ENCODE data around the gene ATRIP. TPM values are rescaled to one million over a fixed set of nuclear protein-coding genes. Genes with fewer than 3 reads are reported as not detected.

Gene ATRIP
- total and polyA plus RNA-seq, 10 of the 15 experiments (the other 5 are each of a cell fraction or from before 2014, with no cell fraction given) = 1.4 to 16.0 (median 10.1) TPM

DNA sequence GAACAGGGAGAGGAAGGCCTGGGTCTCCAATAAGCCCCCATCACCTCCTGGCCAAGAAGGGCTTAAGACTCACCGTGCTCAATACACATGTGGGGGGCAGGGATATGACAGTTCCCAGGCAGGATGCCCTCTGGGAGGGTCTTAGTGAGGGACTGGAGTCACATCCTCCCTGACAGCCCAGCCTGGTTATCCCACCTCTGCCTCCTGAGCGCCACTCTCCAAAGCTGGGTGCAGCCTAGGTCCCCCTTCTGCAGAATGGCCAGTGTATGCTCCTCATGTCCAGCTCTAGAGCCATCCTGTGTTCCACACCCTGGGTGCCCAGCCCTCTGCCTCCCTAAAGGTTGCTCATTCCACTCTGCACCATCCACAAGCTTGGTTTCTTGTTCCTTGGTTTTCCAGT lies 58.6 kb downstream of the ATRIP start:
- no peak overlapping the region for H3K4me2 ChIP-seq (ENCODE audit: control insufficient read depth, insufficient read depth)
- 96% methylated on average over 2 of the region's 2 CpGs for WGBS (ENCODE audit: insufficient coverage, insufficient replicate concordance, low lambda C conversion rate, missing lambda C conversion rate)
- H4K20me1 ChIP-seq (ENCODE audit: control insufficient read depth, insufficient read depth) = no peaks in the 10 kb centered on the region
- FAIRE-seq (no peak), DNase-seq (ENCODE audit: low read depth, low spot score) (no peak), ATAC-seq (no peak)
- H3K36me3 ChIP-seq (ENCODE audit: control insufficient read depth in 2 of 2, insufficient read depth in 2 of 2, low read length in 1 of 2) = no peaks in the 10 kb centered on the region
- H3K4me1 ChIP-seq (ENCODE audit: control insufficient read depth, insufficient read depth, low read length) = peaks cover 6% of the 10 kb centered on the region
- CTCF ChIA-PET = interaction anchor here (0.9 to 6.2 kb wide), 6 partner anchors 32 to 105 kb away, joined by 3 to 70 read pairs (median 9); no protein-coding TSS in a partner anchor
- H3K4me3 ChIP-seq = no peak overlapping the region
- TF ChIP-seq RUNX3 (IDR thresholded peaks at IDR 0.05; ENCODE audit: low read length) = no peak
- TF ChIP-seq, protein P1, sequence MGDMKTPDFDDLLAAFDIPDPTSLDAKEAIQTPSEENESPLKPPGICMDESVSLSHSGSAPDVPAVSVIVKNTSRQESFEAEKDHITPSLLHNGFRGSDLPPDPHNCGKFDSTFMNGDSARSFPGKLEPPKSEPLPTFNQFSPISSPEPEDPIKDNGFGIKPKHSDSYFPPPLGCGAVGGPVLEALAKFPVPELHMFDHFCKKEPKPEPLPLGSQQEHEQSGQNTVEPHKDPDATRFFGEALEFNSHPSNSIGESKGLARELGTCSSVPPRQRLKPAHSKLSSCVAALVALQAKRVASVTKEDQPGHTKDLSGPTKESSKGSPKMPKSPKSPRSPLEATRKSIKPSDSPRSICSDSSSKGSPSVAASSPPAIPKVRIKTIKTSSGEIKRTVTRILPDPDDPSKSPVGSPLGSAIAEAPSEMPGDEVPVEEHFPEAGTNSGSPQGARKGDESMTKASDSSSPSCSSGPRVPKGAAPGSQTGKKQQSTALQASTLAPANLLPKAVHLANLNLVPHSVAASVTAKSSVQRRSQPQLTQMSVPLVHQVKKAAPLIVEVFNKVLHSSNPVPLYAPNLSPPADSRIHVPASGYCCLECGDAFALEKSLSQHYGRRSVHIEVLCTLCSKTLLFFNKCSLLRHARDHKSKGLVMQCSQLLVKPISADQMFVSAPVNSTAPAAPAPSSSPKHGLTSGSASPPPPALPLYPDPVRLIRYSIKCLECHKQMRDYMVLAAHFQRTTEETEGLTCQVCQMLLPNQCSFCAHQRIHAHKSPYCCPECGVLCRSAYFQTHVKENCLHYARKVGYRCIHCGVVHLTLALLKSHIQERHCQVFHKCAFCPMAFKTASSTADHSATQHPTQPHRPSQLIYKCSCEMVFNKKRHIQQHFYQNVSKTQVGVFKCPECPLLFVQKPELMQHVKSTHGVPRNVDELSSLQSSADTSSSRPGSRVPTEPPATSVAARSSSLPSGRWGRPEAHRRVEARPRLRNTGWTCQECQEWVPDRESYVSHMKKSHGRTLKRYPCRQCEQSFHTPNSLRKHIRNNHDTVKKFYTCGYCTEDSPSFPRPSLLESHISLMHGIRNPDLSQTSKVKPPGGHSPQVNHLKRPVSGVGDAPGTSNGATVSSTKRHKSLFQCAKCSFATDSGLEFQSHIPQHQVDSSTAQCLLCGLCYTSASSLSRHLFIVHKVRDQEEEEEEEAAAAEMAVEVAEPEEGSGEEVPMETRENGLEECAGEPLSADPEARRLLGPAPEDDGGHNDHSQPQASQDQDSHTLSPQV (IDR thresholded peaks at IDR 0.05) = no peak
- TF ChIP-seq EGR1 (IDR thresholded peaks at IDR 0.05; ENCODE audit: borderline replicate concordance in 1 of 2, low read depth in 2 of 2, low read length in 2 of 2) = no peak
- no peak for TF ChIP-seq TCF7 (IDR thresholded peaks at IDR 0.05; ENCODE audit: borderline replicate concordance)
- no peak for TF ChIP-seq RELA (IDR thresholded peaks at IDR 0.05; ENCODE audit: borderline replicate concordance, partially characterized antibody)
- TF ChIP-seq CHD4 (IDR thresholded peaks at IDR 0.05) = no peak
- TF ChIP-seq STAT1 (conservative IDR thresholded peaks at IDR 0.05) = no peak
- TF ChIP-seq RAD51 (IDR thresholded peaks at IDR 0.05) = no peak
- no peak for TF ChIP-seq NBN (IDR thresholded peaks at IDR 0.05)
- no peak for TF ChIP-seq ZBED1 (IDR thresholded peaks at IDR 0.05; ENCODE audit: borderline replicate concordance)
- no peak for TF ChIP-seq SMAD1 (IDR thresholded peaks at IDR 0.05; ENCODE audit: low read depth, partially characterized antibody)
- no peak for TF ChIP-seq HDAC6 (IDR thresholded peaks at IDR 0.05; ENCODE audit: unreplicated experiment)
- no peak for TF ChIP-seq IKZF1 (conservative IDR thresholded peaks at IDR 0.05)
- no peak for TF ChIP-seq BRCA1 (IDR thresholded peaks at IDR 0.05; ENCODE audit: low read depth, low read length)
- TF ChIP-seq, protein P2, sequence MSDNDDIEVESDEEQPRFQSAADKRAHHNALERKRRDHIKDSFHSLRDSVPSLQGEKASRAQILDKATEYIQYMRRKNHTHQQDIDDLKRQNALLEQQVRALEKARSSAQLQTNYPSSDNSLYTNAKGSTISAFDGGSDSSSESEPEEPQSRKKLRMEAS (IDR thresholded peaks at IDR 0.05; ENCODE audit: low read depth, low read length) = no peak
- no peaks in the 10 kb centered on the region for H3K79me2 ChIP-seq (ENCODE audit: control insufficient read depth, insufficient read depth, low read length)
- POLR2A ChIA-PET = interaction anchor here (0.6 to 1.2 kb wide), 2 partner anchors 11 to 33 kb away, joined by 3 read pairs; no protein-coding TSS in a partner anchor
- intact Hi-C loops (cut with micrococcal nuclease; ENCODE audit: unreplicated experiment) = loop anchor here (5.0 kb wide), 2 partner anchors 58 to 233 kb away; partner anchors contain the start of gene ATRIP
- no peak overlapping the region for H3K27ac ChIP-seq (ENCODE audit: control insufficient read depth, insufficient read depth)
- SMC1A ChIA-PET (ENCODE audit: uncharacterized antibody, unreplicated experiment) = interaction anchor here (0.9 to 2.8 kb wide), 4 partner anchors 33 to 105 kb away, joined by 3 to 17 read pairs (median 4); no protein-coding TSS in a partner anchor
- H3K9ac ChIP-seq (ENCODE audit: control insufficient read depth, insufficient read depth, low read length) = no peak overlapping the region
- H3K27me3 ChIP-seq (replicated peaks in 1 of 2; ENCODE audit: control insufficient read depth in 2 of 2, insufficient read depth in 2 of 2, low read length in 1 of 2) = no peaks in the 10 kb centered on the region
- no TSS peak for BruUV-seq (replicated peaks)
- in situ Hi-C loops (cut with MboI) = no loop called here
- RAD21 ChIA-PET (ENCODE audit: unreplicated experiment) = interaction anchor here (0.8 kb wide), 1 partner anchor 65 kb away, joined by 3 read pairs; the partner anchor contains the start of genes CCDC51 and TMA7
- no peak overlapping the region for H2AFZ ChIP-seq (ENCODE audit: control insufficient read depth, low read depth, low read length)
- no peaks in the 10 kb centered on the region for H3K9me3 ChIP-seq (replicated peaks; ENCODE audit: control insufficient read depth, insufficient read depth, low read length)

Data from GM12878 (cell line).